Tibial artery (tissue), 4 donors: ENCODE measurements around the gene S100A5.
"Not testable (repeated sequence)": the region's sequence is repeated elsewhere in the genome, so short reads cannot be mapped to it uniquely, and the experiment has no call there.

ENCODE experiments used
- DNase-seq, 2 donors: peaks; one replicate each; pipeline ENCODE4 v3.0.0-alpha.2; 2019
- H3K27ac ChIP-seq, 2 donors: fragments of 200-600 bp; sonication (generic) in 1 of 2; 1 replicate in 1 of 2; 2 replicates in 1 of 2; pipeline ENCODE4 v1.5.1; 2018 to 2019; ENCODE audit warnings: mild to moderate bottlenecking in 1 of 2
- H3K27me3 ChIP-seq, 2 donors: fragments of 200-600 bp; sonication (generic) in 1 of 2; one replicate each; pipeline versions ENCODE4 v1.5.1 to v1.6.0; 2016 to 2019
- H3K36me3 ChIP-seq, 3 donors: fragments of 200-600 bp; sonication (generic) in 2 of 3; one replicate each; pipeline ENCODE4 v1.5.1; 2016 to 2019; ENCODE audit warnings: mild to moderate bottlenecking in 2 of 3
- H3K4me1 ChIP-seq, 4 donors: fragments of 200-600 bp; sonication (generic) in 2 of 4; 1 replicate in 3 of 4; 2 replicates in 1 of 4; pipeline ENCODE4 v1.5.1; 2016 to 2019
- H3K4me3 ChIP-seq, 2 donors: fragments of 200-600 bp; sonication (generic) in 1 of 2; 1 replicate in 1 of 2; 2 replicates in 1 of 2; pipeline ENCODE4 v1.5.1; 2018 to 2019; ENCODE audit warnings: mild to moderate bottlenecking in 2 of 2
- H3K9me3 ChIP-seq, 3 donors: fragments of 200-600 bp; sonication (generic) in 1 of 3; one replicate each; pipeline ENCODE4 v1.5.1; 2016 to 2019
- CTCF ChIP-seq, 2 experiments: fragments of 200-600 bp in 1 of 2; fragments of 450-650 bp in 1 of 2; IDR thresholded peaks; one replicate each; pipeline ENCODE4 v1.5.1; 2017 to 2019; ENCODE audit warnings: antibody characterized with exemption in 2 of 2, mild to moderate bottlenecking in 1 of 2, moderate library complexity in 1 of 2
- intact Hi-C: fragments of 100-400 bp; cut with DNase I; formaldehyde crosslinking; loops from one replicate; pipeline ENCODE4 v1.15.0; 2023; ENCODE audit warnings: low total_unique reads

S100A5 gene

GRCh38 chr1:153583976-153584375 lies 43.2 kb upstream of the S100A5 start:
- H3K4me3 ChIP-seq = no peak overlapping the region
- no peak overlapping the region for H3K27ac ChIP-seq
- intact Hi-C loops = no loop called here

DNA sequence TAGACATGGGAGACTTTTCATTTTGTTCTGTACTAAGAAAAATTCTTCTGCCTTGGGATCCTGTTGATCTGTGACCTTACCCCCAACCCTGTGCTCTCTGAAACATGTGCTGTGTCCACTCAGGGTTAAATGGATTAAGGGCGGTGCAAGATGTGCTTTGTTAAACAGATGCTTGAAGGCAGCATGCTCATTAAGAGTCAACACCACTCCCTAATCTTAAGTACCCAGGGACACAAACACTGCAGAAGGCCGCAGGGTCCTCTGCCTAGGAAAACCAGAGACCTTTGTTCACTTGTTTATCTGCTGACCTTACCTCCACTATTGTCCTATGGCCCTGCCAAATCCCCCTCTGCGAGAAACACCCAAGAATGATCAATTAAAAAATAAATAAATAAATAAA lies 42.8 kb upstream of the S100A5 start:
- peak in 1 of 2 donors; percentile 4 for DNase-seq
- H3K36me3 ChIP-seq = not testable (repeated sequence)

More at GRCh38 chr1:153583976-153584375, 43.2 kb upstream of the S100A5 start:
- peak in 1 of 2 donors; percentile 2 for DNase-seq
- Histone ChIP-seq H3K4me1 (no peaks in the 10 kb centered on the region), H3K36me3 (no peaks in the 10 kb centered on the region), H3K9me3 (no peaks in the 10 kb centered on the region), H3K27me3 (no peaks in the 10 kb centered on the region)
- no peak for TF ChIP-seq CTCF (IDR thresholded peaks at IDR 0.05)

DNA sequence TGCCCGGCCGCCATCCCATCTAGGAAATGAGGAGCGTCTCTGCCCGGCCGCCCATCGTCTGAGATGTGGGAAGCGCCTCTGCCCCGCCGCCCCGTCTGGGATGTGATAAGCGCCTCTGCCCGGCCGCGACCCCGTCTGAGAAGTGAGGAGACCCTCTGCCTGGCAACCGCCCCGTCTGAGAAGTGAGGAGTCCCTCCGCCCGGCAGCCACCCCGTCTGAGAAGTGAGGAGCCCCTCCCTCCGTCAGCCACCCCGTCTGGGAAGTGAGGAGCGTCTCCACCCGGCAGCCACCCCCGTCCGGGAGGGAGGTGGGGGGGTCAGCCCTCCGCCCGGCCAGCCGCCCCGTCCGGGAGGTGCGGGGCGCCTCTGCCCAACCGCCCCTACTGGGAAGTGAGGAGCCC lies 42.1 kb upstream of the S100A5 start:
- H3K36me3 ChIP-seq, H3K4me3 ChIP-seq, H3K9me3 ChIP-seq, H3K27ac ChIP-seq, H3K4me1 ChIP-seq, intact Hi-C loops, H3K27me3 ChIP-seq: not testable (repeated sequence)
- DNase-seq = peak in 1 of 2 donors; percentile 51

More for the DNA sequence above, 42.8 kb upstream of the S100A5 start:
- H3K4me3 ChIP-seq, H3K4me1 ChIP-seq, intact Hi-C loops, H3K9me3 ChIP-seq, H3K27me3 ChIP-seq, H3K27ac ChIP-seq: not testable (repeated sequence)

GRCh38 chr1:153578936-153579335 lies 38.2 kb upstream of the S100A5 start:
- no peaks in the 10 kb centered on the region for H3K27me3 ChIP-seq
- H3K36me3 ChIP-seq = no peaks in the 10 kb centered on the region
- TF ChIP-seq CTCF (IDR thresholded peaks at IDR 0.05) = no peak
- no peaks in the 10 kb centered on the region for H3K9me3 ChIP-seq
- DNase-seq = peak in 1 of 2 donors; percentile 28
- no peak overlapping the region for H3K4me3 ChIP-seq
- H3K4me1 ChIP-seq = peaks cover 0 to 16% (median 8%) of the 10 kb centered on the region in 4 donors
- H3K27ac ChIP-seq = no peak overlapping the region
- intact Hi-C loops = no loop called here

- Histone ChIP-seq H3K4me1 (peaks cover 0 to 17% (median 10%) of the 10 kb centered on the region in 4 donors), H3K9me3 (no peaks in the 10 kb centered on the region), H3K27me3 (no peaks in the 10 kb centered on the region), H3K36me3 (no peaks in the 10 kb centered on the region), H3K4me3 (no peak overlapping the region), H3K27ac (no peak overlapping the region)
- TF ChIP-seq CTCF (IDR thresholded peaks at IDR 0.05) = no peak
- no peak for DNase-seq
- intact Hi-C loops = no loop called here
Observed at GRCh38 chr1:153578490-153578889, 37.8 kb upstream of the S100A5 start.

GRCh38 chr1:153577624-153578051 lies 36.9 kb upstream of the S100A5 start:
- intact Hi-C loops = no loop called here

More at GRCh38 chr1:153577624-153578051, 36.9 kb upstream of the S100A5 start:
- peak; percentile 39 to 85 for DNase-seq
- H3K36me3 ChIP-seq = no peaks in the 10 kb centered on the region
- H3K27ac ChIP-seq = peak overlapping the region in 1 of 2 donors; percentile 28
- H3K4me1 ChIP-seq = peaks cover 0 to 24% (median 16%) of the 10 kb centered on the region in 4 donors
- no peaks in the 10 kb centered on the region for H3K27me3 ChIP-seq
- no peaks in the 10 kb centered on the region for H3K9me3 ChIP-seq
- no peak for TF ChIP-seq CTCF (IDR thresholded peaks at IDR 0.05)
- H3K4me3 ChIP-seq = no peak overlapping the region
